SK-N-MC (cell line): Measurements from ENCODE around the gene WNT3.

ENCODE experiments used
- EZH2 ChIP-seq: fragments of 200-600 bp; sonication (generic); IDR thresholded peaks from one replicate; pipeline ENCODE4 v1.6.1; 2017; ENCODE audit warnings: antibody characterized with exemption
- FOXP2 ChIP-seq: optimal IDR thresholded peaks from 2 replicates; pipeline ENCODE3; 2011; ENCODE audit warnings: mild to moderate bottlenecking, moderate library complexity; ENCODE audit not compliant: insufficient read depth; ENCODE audit errors: extremely low read length, control extremely low read depth
- POLR2AphosphoS5 ChIP-seq: IDR thresholded peaks from 2 replicates; pipeline ENCODE4 v1.6.1; 2012; ENCODE audit warnings: mild to moderate bottlenecking, low read depth, low read length, borderline replicate concordance

DNA sequence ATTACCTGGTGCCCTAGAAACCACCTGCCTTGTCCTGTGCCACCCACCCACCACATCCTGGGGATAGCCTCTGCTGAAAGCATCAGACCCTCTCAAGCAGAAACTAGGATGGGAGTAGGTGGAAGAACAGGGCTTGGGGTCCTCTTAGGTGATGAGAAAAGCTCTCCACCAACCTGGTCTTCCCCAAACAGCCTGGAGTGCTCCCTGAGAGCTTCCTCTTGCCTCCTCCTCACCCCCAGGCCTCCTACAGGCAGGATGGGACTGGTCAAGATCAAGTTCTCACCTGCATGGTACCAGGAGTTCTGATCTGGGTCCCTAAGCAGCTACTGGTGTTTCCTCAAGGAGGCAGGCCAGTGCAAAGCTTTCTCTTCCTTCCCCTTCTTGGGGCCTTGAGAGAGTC, 48.3 kb upstream of the WNT3 start:
- TF ChIP-seq EZH2 (no peak), POLR2AphosphoS5 (no peak), FOXP2 (no peak)
